K562 (cell line): ENCODE data around the gene SLC27A6. TPM values are rescaled to one million over a fixed set of nuclear protein-coding genes. Genes with fewer than 3 reads are reported as not detected.
A peak's percentile ranks its signal among the peaks of the same experiment; 100 is the strongest.

ENCODE experiments used
- CXXC5 ChIP-seq: fragments of 250-450 bp; sonication (Bioruptor Pico); IDR thresholded peaks from 2 replicates; pipeline ENCODE4 v1.8.0; 2022; ENCODE audit warnings: inconsistent platforms, mild to moderate bottlenecking, moderate library complexity
- MCM5 ChIP-seq: fragments of 450-650 bp; IDR thresholded peaks from 2 replicates; pipeline ENCODE4 v1.6.1; 2016; ENCODE audit warnings: low read depth
- NRF1 ChIP-seq, 2 experiments: fragments of 450-650 bp; IDR thresholded peaks in 1 of 2; conservative IDR thresholded peaks in 1 of 2; 2 replicates each; pipeline ENCODE4 v1.6.1; 2014; ENCODE audit warnings: mild to moderate bottlenecking in 2 of 2
- PHB2 ChIP-seq: fragments of 450-650 bp; IDR thresholded peaks from 2 replicates; pipeline ENCODE4 v1.6.1; 2017; ENCODE audit warnings: low read depth
- SIN3B ChIP-seq: fragments of 450-650 bp; IDR thresholded peaks from 2 replicates; pipeline ENCODE4 v1.6.1; 2017; ENCODE audit warnings: low read depth, mild to moderate bottlenecking, moderate library complexity
- SPI1 ChIP-seq: IDR thresholded peaks from 2 replicates; pipeline ENCODE4 v1.6.1; 2011; ENCODE audit warnings: low read depth, low read length, control low read depth, borderline replicate concordance
- SRSF7 ChIP-seq: fragments of 200-400 bp; formaldehyde crosslinking; optimal IDR thresholded peaks from 2 replicates; pipeline ENCODE3; 2017; ENCODE audit warnings: mild to moderate bottlenecking, low read depth, low read length
- polyA plus RNA-seq, 8 experiments: library from polyadenylated mRNA; depleted of rRNA in 4 of 8; stranded (reverse) in 5 of 8; unstranded in 3 of 8; fragments of >200 nt; fragmentation: Nextera tagmentation in 2 of 8; fragmentation: Illumina TruSeq in 1 of 8; extraction: Ambion mirVana in 2 of 8; extraction: Trizol in 1 of 8; gene quantifications; 2 replicates each; pipeline versions ENCODE4 v1.2.1 to v1.2.3, GENCODE V29; 2011 to 2014; ENCODE audit warnings: inconsistent platforms in 1 of 8, missing spikeins in 1 of 8
- total RNA-seq, 7 experiments: library from RNA; depleted of rRNA in 6 of 7; stranded (reverse); fragments of >200 nt in 6 of 7; fragmentation: Illumina TruSeq in 2 of 7; extraction: Trizol in 2 of 7; gene quantifications; 2 replicates each; pipeline versions ENCODE4 v1.2.1 to v1.2.3, GENCODE V29; 2011 to 2021; ENCODE audit warnings: low replicate concordance in 1 of 7
- TF ChIP-seq, protein P1 (sequence below), 2 experiments: fragments of 450-650 bp in 1 of 2; sonication (generic) in 1 of 2; formaldehyde crosslinking in 1 of 2; IDR thresholded peaks; 2 replicates each; pipeline versions ENCODE4 v1.7.1 to v1.9.0; 2016 to 2022; ENCODE audit warnings: inconsistent platforms in 1 of 2, mild to moderate bottlenecking in 1 of 2, missing genetic modification reagents in 1 of 2
- TF ChIP-seq, protein P2 (sequence below): fragments of 450-650 bp; IDR thresholded peaks from 2 replicates; pipeline ENCODE4 v1.6.1; 2018; ENCODE audit warnings: mild to moderate bottlenecking, low read depth; ENCODE audit not compliant: partially characterized antibody
- TF ChIP-seq, protein P3 (sequence below), 2 experiments: IDR thresholded peaks; 2 replicates each; pipeline ENCODE4 v1.6.1; 2011; ENCODE audit warnings: borderline replicate concordance in 1 of 2, control low read depth in 1 of 2, low read depth in 1 of 2, low read length in 1 of 2, mild to moderate bottlenecking in 1 of 2, mixed read lengths in 1 of 2, moderate library complexity in 1 of 2; ENCODE audit not compliant: insufficient read depth in 1 of 2, insufficient read length in 1 of 2, poor library complexity in 1 of 2, severe bottlenecking in 1 of 2; ENCODE audit errors: extremely low read depth in 1 of 2
- TF ChIP-seq, protein P4 (sequence below): sonication (generic); formaldehyde crosslinking; IDR thresholded peaks from 2 replicates; pipeline ENCODE4 v1.8.0; 2022; ENCODE audit warnings: mild to moderate bottlenecking, missing genetic modification reagents
- TF ChIP-seq, protein P5 (sequence below): fragments of 250-450 bp; sonication (Bioruptor Pico); IDR thresholded peaks from 2 replicates; pipeline ENCODE4 v1.8.0; 2022; ENCODE audit warnings: inconsistent platforms, mild to moderate bottlenecking, moderate library complexity, borderline replicate concordance

The SLC27A6 gene
- total and polyA plus RNA-seq, 9 of the 15 experiments (the other 6 are each of a cell fraction or from before 2014, with no cell fraction given) = 0.56 to 1.9 (median 1.2) TPM

DNA sequence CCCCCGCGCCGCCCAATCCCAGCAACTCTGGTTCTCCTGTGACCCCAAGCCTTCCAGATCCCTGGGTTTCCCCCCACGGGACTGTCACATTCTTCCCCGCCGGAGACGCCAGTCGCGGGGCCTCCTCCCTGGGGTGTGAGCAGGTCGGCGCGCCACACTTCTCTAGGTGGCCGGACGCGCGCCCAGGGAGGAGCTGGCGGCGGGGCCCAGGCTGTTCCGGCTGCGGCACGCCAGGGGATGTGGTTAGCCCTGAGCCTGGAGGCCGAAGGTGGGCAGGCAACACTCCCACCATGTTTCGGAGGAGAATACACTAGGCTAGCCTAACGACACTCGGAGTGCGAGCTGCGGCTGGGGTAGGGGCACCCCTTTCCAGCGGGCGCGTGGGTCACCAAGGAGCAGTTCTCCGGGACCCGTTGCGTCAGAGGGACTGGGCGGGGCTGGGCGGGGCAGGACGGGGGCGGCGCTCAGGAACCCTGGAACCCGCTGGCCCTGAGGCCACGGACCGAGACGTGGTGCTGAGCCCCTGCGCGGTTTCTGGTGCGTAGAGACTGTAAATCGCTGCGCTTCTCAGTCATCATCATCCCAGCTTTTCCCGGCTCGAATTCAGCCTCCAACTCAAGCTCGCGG, at the start of gene SLC27A6 (continued):
- TF ChIP-seq SIN3B = no peak
- TF ChIP-seq, protein P1, sequence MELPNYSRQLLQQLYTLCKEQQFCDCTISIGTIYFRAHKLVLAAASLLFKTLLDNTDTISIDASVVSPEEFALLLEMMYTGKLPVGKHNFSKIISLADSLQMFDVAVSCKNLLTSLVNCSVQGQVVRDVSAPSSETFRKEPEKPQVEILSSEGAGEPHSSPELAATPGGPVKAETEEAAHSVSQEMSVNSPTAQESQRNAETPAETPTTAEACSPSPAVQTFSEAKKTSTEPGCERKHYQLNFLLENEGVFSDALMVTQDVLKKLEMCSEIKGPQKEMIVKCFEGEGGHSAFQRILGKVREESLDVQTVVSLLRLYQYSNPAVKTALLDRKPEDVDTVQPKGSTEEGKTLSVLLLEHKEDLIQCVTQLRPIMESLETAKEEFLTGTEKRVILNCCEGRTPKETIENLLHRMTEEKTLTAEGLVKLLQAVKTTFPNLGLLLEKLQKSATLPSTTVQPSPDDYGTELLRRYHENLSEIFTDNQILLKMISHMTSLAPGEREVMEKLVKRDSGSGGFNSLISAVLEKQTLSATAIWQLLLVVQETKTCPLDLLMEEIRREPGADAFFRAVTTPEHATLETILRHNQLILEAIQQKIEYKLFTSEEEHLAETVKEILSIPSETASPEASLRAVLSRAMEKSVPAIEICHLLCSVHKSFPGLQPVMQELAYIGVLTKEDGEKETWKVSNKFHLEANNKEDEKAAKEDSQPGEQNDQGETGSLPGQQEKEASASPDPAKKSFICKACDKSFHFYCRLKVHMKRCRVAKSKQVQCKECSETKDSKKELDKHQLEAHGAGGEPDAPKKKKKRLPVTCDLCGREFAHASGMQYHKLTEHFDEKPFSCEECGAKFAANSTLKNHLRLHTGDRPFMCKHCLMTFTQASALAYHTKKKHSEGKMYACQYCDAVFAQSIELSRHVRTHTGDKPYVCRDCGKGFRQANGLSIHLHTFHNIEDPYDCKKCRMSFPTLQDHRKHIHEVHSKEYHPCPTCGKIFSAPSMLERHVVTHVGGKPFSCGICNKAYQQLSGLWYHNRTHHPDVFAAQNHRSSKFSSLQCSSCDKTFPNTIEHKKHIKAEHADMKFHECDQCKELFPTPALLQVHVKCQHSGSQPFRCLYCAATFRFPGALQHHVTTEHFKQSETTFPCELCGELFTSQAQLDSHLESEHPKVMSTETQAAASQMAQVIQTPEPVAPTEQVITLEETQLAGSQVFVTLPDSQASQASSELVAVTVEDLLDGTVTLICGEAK (IDR thresholded peaks at IDR 0.05) = no peak
- TF ChIP-seq, protein P1 (CRISPR knock-in tag; IDR thresholded peaks at IDR 0.05) = no peak
- TF ChIP-seq, protein P2, sequence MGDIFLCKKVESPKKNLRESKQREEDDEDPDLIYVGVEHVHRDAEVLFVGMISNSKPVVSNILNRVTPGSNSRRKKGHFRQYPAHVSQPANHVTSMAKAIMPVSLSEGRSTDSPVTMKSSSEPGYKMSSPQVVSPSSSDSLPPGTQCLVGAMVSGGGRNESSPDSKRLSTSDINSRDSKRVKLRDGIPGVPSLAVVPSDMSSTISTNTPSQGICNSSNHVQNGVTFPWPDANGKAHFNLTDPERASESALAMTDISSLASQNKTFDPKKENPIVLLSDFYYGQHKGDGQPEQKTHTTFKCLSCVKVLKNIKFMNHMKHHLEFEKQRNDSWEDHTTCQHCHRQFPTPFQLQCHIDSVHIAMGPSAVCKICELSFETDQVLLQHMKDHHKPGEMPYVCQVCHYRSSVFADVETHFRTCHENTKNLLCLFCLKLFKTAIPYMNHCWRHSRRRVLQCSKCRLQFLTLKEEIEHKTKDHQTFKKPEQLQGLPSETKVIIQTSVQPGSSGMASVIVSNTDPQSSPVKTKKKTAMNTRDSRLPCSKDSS = no peak
- TF ChIP-seq NRF1 (conservative IDR thresholded peaks at IDR 0.05 in 1 of 2, IDR thresholded peaks at IDR 0.05 in 1 of 2) = peak; percentile 30 to 34; a peak in 2 of 4 replicates
- TF ChIP-seq CXXC5 (CRISPR knock-in tag) = peak; percentile 64
- TF ChIP-seq, protein P3, sequence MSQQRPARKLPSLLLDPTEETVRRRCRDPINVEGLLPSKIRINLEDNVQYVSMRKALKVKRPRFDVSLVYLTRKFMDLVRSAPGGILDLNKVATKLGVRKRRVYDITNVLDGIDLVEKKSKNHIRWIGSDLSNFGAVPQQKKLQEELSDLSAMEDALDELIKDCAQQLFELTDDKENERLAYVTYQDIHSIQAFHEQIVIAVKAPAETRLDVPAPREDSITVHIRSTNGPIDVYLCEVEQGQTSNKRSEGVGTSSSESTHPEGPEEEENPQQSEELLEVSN (IDR thresholded peaks at IDR 0.05; ENCODE audit: borderline replicate concordance in 1 of 2, extremely low read depth in 1 of 2, insufficient read depth in 1 of 2, insufficient read length in 1 of 2, low read depth in 1 of 2, low read length in 1 of 2, poor library complexity in 1 of 2, severe bottlenecking in 1 of 2) = peak in 1 of 2 experiments; percentile 33
- no peak for TF ChIP-seq SPI1
- TF ChIP-seq, protein P4, sequence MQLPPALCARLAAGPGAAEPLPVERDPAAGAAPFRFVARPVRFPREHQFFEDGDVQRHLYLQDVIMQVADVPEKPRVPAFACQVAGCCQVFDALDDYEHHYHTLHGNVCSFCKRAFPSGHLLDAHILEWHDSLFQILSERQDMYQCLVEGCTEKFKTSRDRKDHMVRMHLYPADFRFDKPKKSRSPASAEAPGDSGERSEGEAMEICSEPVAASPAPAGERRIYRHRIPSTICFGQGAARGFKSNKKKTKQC = no peak
- no peak for TF ChIP-seq PHB2
- TF ChIP-seq MCM5 = no peak
- TF ChIP-seq SRSF7 = no peak
- TF ChIP-seq, protein P5, sequence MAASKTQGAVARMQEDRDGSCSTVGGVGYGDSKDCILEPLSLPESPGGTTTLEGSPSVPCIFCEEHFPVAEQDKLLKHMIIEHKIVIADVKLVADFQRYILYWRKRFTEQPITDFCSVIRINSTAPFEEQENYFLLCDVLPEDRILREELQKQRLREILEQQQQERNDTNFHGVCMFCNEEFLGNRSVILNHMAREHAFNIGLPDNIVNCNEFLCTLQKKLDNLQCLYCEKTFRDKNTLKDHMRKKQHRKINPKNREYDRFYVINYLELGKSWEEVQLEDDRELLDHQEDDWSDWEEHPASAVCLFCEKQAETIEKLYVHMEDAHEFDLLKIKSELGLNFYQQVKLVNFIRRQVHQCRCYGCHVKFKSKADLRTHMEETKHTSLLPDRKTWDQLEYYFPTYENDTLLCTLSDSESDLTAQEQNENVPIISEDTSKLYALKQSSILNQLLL (CRISPR knock-in tag) = no peak
